Liver (tissue), 3 donors: ENCODE data around the gene DLX2.
"Not testable (repeated sequence)": the region's sequence is repeated elsewhere in the genome, so short reads cannot be mapped to it uniquely, and the experiment has no call there.

Experiments used
- ATF3 ChIP-seq: IDR thresholded peaks from 2 replicates; pipeline ENCODE4 v1.6.1; 2016; ENCODE audit warnings: antibody characterized with exemption
- CTCF ChIP-seq: fragments of 150-350 bp; IDR thresholded peaks from 2 replicates; pipeline ENCODE4 v1.5.1; 2017; ENCODE audit warnings: improper control_type of control experiment, low read depth, low read length; ENCODE audit not compliant: missing input control
- EGR1 ChIP-seq, 2 donors: IDR thresholded peaks; 2 replicates each; pipeline ENCODE4 v1.6.1; 2016 to 2018; ENCODE audit warnings: antibody characterized with exemption in 2 of 2, low read depth in 2 of 2
- FOXA1 ChIP-seq: IDR thresholded peaks from 2 replicates; pipeline ENCODE4 v1.6.1; 2016; ENCODE audit warnings: antibody characterized with exemption
- GABPA ChIP-seq, 2 donors: IDR thresholded peaks in 1 of 2; conservative IDR thresholded peaks in 1 of 2; 2 replicates each; pipeline ENCODE4 v1.6.1; 2016; ENCODE audit warnings: antibody characterized with exemption in 2 of 2, mild to moderate bottlenecking in 1 of 2, moderate library complexity in 1 of 2
- MAX ChIP-seq: IDR thresholded peaks from 2 replicates; pipeline ENCODE4 v1.6.1; 2016; ENCODE audit warnings: antibody characterized with exemption
- RAD21 ChIP-seq, 2 donors: IDR thresholded peaks; 2 replicates each; pipeline ENCODE4 v1.6.1; 2016; ENCODE audit warnings: antibody characterized with exemption in 2 of 2, mild to moderate bottlenecking in 2 of 2
- REST ChIP-seq: IDR thresholded peaks from 2 replicates; pipeline ENCODE4 v1.6.1; 2016; ENCODE audit warnings: antibody characterized with exemption, mild to moderate bottlenecking
- SP1 ChIP-seq: IDR thresholded peaks from 2 replicates; pipeline ENCODE4 v1.6.1; 2018; ENCODE audit warnings: antibody characterized with exemption, mild to moderate bottlenecking
- TAF1 ChIP-seq: conservative IDR thresholded peaks from 2 replicates; pipeline ENCODE4 v1.6.1; 2016; ENCODE audit warnings: antibody characterized with exemption, mild to moderate bottlenecking
- YY1 ChIP-seq: IDR thresholded peaks from 2 replicates; pipeline ENCODE4 v1.6.1; 2016; ENCODE audit warnings: antibody characterized with exemption, mild to moderate bottlenecking
- ZBTB33 ChIP-seq: IDR thresholded peaks from 2 replicates; pipeline ENCODE4 v1.6.1; 2016; ENCODE audit warnings: antibody characterized with exemption
- donor health status: healthy.
- donor health status: healthy.

GRCh38 chr2:172138727-172139126, 36.0 kb upstream of the DLX2 start:
- TF ChIP-seq CTCF; REST; RAD21 (IDR thresholded peaks at IDR 0.05); ATF3; YY1; EGR1 (IDR thresholded peaks at IDR 0.05; ENCODE audit: low read depth in 2 of 2); MAX; TAF1; SP1; GABPA (IDR thresholded peaks at IDR 0.05 in 1 of 2, conservative IDR thresholded peaks at IDR 0.05 in 1 of 2); ZBTB33; FOXA1: not testable (repeated sequence)
